22Rv1 (cell line): ENCODE measurements around the gene ANKS1B.
"Not testable (repeated sequence)": the region's sequence is repeated elsewhere in the genome, so short reads cannot be mapped to it uniquely, and the experiment has no call there.

Source experiments
- H3K27ac ChIP-seq: fragments of 450-650 bp; 2 replicates; pipeline ENCODE4 v1.5.1; 2017
- CTCF ChIP-seq: fragments of 450-650 bp; IDR thresholded peaks from 2 replicates; pipeline ENCODE4 v1.5.1; 2017; ENCODE audit warnings: mild to moderate bottlenecking
- ZFX ChIP-seq: fragments of 450-650 bp; IDR thresholded peaks from 2 replicates; pipeline ENCODE4 v1.6.1; 2017; ENCODE audit warnings: antibody characterized with exemption, borderline replicate concordance

Gene ANKS1B

GRCh38 chr12:99822273-99822672 is 162.5 kb downstream of the ANKS1B start:
- no peak overlapping the region for H3K27ac ChIP-seq
- TF ChIP-seq ZFX, result no peak
- no peak for TF ChIP-seq CTCF

GRCh38 chr12:99810718-99811593 is 173.8 kb downstream of the ANKS1B start:
- no peak overlapping the region for H3K27ac ChIP-seq
- TF ChIP-seq CTCF, result peak; percentile 77
- TF ChIP-seq ZFX, result no peak

GRCh38 chr12:99809909-99810308 is 174.8 kb downstream of the ANKS1B start:
- no peak overlapping the region for H3K27ac ChIP-seq
- TF ChIP-seq ZFX, result no peak
- no peak for TF ChIP-seq CTCF

- no peak overlapping the region for H3K27ac ChIP-seq
- TF ChIP-seq ZFX (no peak), CTCF (no peak)
Observed at GRCh38 chr12:99806304-99806703, 178.4 kb downstream of the ANKS1B start.

- no peak overlapping the region for H3K27ac ChIP-seq
- TF ChIP-seq ZFX, result no peak
- TF ChIP-seq CTCF, result no peak
Observed at GRCh38 chr12:99804715-99805114, 180.0 kb downstream of the ANKS1B start.

- no peak overlapping the region for H3K27ac ChIP-seq
- TF ChIP-seq CTCF (no peak), ZFX (no peak)
Observed at GRCh38 chr12:99800605-99801004, 184.1 kb downstream of the ANKS1B start.

- not testable (repeated sequence) for H3K27ac ChIP-seq
Observed at GRCh38 chr12:99797931-99798330, 186.8 kb downstream of the ANKS1B start.

- no peak overlapping the region for H3K27ac ChIP-seq
- no peak for TF ChIP-seq ZFX
- TF ChIP-seq CTCF, result no peak
Observed at GRCh38 chr12:99783421-99783820, 201.3 kb downstream of the ANKS1B start.
